ENCODE measurements around the gene LARP4B. TPM values are rescaled to one million over a fixed set of nuclear protein-coding genes. Genes with fewer than 3 reads are reported as not detected.

The LARP4B gene
- polyA plus RNA-seq, 1 experiment = 33.5 TPM

GRCh38 chr10:856416-857157 lies 74.9 kb downstream of the LARP4B start:
- DNase-seq (ENCODE audit: low read depth, low spot score) = no peak
- ChIA-PET POLR2A (no interaction called here), CTCF (no interaction called here)

DNA sequence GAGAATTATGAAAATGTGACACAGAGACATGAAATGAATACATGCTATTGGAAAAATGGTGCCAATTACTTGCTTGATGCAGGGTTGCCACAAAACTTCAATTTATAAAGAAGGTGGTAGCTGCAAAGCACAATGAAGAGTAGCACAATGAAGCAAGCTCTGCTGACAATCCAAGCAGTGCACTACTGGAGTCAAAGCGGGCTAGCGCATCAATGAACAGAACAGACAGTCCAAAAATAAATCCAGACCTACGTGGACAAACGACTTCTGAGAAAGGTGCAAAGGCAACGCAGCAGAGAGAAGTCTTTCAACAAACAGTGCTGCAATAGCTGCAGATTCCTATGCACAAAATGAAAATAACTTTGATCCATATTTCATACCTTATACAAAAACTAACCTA lies 75.8 kb downstream of the LARP4B start:
- H3K9me3 ChIP-seq (ENCODE audit: control insufficient read depth, insufficient read depth, low read length) = peaks cover 3% of the 10 kb centered on the region
- CTCF ChIA-PET = no interaction called here
- no peak overlapping the region for H3K4me3 ChIP-seq (ENCODE audit: low read depth, low read length)
- H3K27me3 ChIP-seq (ENCODE audit: control insufficient read depth, insufficient read depth, low read length) = no peaks in the 10 kb centered on the region
- POLR2A ChIA-PET = no interaction called here
- TF ChIP-seq CTCF (IDR thresholded peaks at IDR 0.05; ENCODE audit: low read depth, low read length) = no peak
- DNase-seq (ENCODE audit: low read depth, low spot score) = no peak
- no peak overlapping the region for H3K27ac ChIP-seq (ENCODE audit: low read depth, low read length)

More at GRCh38 chr10:856416-857157, 74.9 kb downstream of the LARP4B start:
- H3K27me3 ChIP-seq (ENCODE audit: control insufficient read depth, insufficient read depth, low read length) = no peaks in the 10 kb centered on the region
- no peak for TF ChIP-seq CTCF (IDR thresholded peaks at IDR 0.05; ENCODE audit: low read depth, low read length)
- no peak overlapping the region for H3K27ac ChIP-seq (ENCODE audit: low read depth, low read length)
- no peaks in the 10 kb centered on the region; the same call in none of the 2 replicates for H3K9me3 ChIP-seq (ENCODE audit: control insufficient read depth, insufficient read depth, low read length)
- no peak overlapping the region for H3K4me3 ChIP-seq (ENCODE audit: low read depth, low read length)

GRCh38 chr10:855079-855478 lies 76.4 kb downstream of the LARP4B start:
- DNase-seq (ENCODE audit: low read depth, low spot score) = no peak
- Histone ChIP-seq H3K27me3 (ENCODE audit: control insufficient read depth, insufficient read depth, low read length) (no peaks in the 10 kb centered on the region), H3K4me3 (ENCODE audit: low read depth, low read length) (no peak overlapping the region), H3K27ac (ENCODE audit: low read depth, low read length) (no peak overlapping the region), H3K9me3 (ENCODE audit: control insufficient read depth, insufficient read depth, low read length) (peaks cover 3% of the 10 kb centered on the region)
- ChIA-PET POLR2A (no interaction called here), CTCF (no interaction called here)
- TF ChIP-seq CTCF (IDR thresholded peaks at IDR 0.05; ENCODE audit: low read depth, low read length) = no peak

GRCh38 chr10:853017-853416 lies 78.5 kb downstream of the LARP4B start:
- CTCF ChIA-PET = no interaction called here
- no peak for TF ChIP-seq CTCF (IDR thresholded peaks at IDR 0.05; ENCODE audit: low read depth, low read length)

GRCh38 chr10:852386-852785 lies 79.1 kb downstream of the LARP4B start:
- DNase-seq (ENCODE audit: low read depth, low spot score) = no peak
- no peak for TF ChIP-seq CTCF (IDR thresholded peaks at IDR 0.05; ENCODE audit: low read depth, low read length)
- CTCF ChIA-PET = no interaction called here

More at GRCh38 chr10:853017-853416, 78.5 kb downstream of the LARP4B start:
- POLR2A ChIA-PET = no interaction called here
- Histone ChIP-seq H3K9me3 (ENCODE audit: control insufficient read depth, insufficient read depth, low read length) (peaks cover 3% of the 10 kb centered on the region), H3K4me3 (ENCODE audit: low read depth, low read length) (no peak overlapping the region), H3K27ac (ENCODE audit: low read depth, low read length) (no peak overlapping the region), H3K27me3 (ENCODE audit: control insufficient read depth, insufficient read depth, low read length) (no peaks in the 10 kb centered on the region)
- no peak for DNase-seq (ENCODE audit: low read depth, low spot score)

More at GRCh38 chr10:852386-852785, 79.1 kb downstream of the LARP4B start:
- no peaks in the 10 kb centered on the region for H3K27me3 ChIP-seq (ENCODE audit: control insufficient read depth, insufficient read depth, low read length)
- POLR2A ChIA-PET = no interaction called here
- no peak overlapping the region for H3K4me3 ChIP-seq (ENCODE audit: low read depth, low read length)
- H3K27ac ChIP-seq (ENCODE audit: low read depth, low read length) = no peak overlapping the region
- H3K9me3 ChIP-seq (ENCODE audit: control insufficient read depth, insufficient read depth, low read length) = peaks cover 3% of the 10 kb centered on the region

Data from AG04450 (cell line).